Thyroid gland (tissue), 4 donors: Measurements from ENCODE around the gene TSFM. TPM values are rescaled to one million over a fixed set of nuclear protein-coding genes. Genes with fewer than 3 reads are reported as not detected.

ENCODE experiments used
- DNase-seq, 2 donors: peaks; one replicate each; pipeline ENCODE4 v3.0.0-alpha.2; 2019
- H3K27ac ChIP-seq, 3 donors: fragments of 200-600 bp; sonication (generic); 1 replicate in 2 of 3; 2 replicates in 1 of 3; pipeline ENCODE4 v1.5.1; 2016 to 2019; ENCODE audit warnings: mild to moderate bottlenecking in 1 of 3, moderate library complexity in 1 of 3
- H3K27me3 ChIP-seq: fragments of 200-600 bp; sonication (generic); one replicate; pipeline ENCODE4 v1.5.1; 2019
- H3K36me3 ChIP-seq, 2 donors: fragments of 200-600 bp; sonication (generic); one replicate each; pipeline ENCODE4 v1.5.1; 2016 to 2019
- H3K4me1 ChIP-seq, 2 donors: fragments of 200-600 bp; sonication (generic); one replicate each; pipeline ENCODE4 v1.5.1; 2017 to 2019
- H3K4me3 ChIP-seq, 3 donors: fragments of 200-600 bp; sonication (generic); replicated peaks in 1 of 3; 1 replicate in 2 of 3; 2 replicates in 1 of 3; pipeline ENCODE4 v1.5.1; 2016; ENCODE audit warnings: mild to moderate bottlenecking in 1 of 3
- H3K9me3 ChIP-seq: fragments of 200-600 bp; sonication (generic); one replicate; pipeline ENCODE4 v1.5.1; 2017
- POLR2A ChIP-seq, 2 donors: fragments of 450-650 bp; IDR thresholded peaks; one replicate each; pipeline ENCODE4 v1.6.1; 2017; ENCODE audit warnings: antibody characterized with exemption in 2 of 2, mild to moderate bottlenecking in 2 of 2, moderate library complexity in 1 of 2
- WGBS, 2 donors: methylation state at CpG; one replicate each; pipeline ENCODE4 v1.1.5; 2017; 5-methylcytosine and 5-hydroxymethylcytosine counted together
- intact Hi-C: fragments of 100-400 bp; cut with DNase I; formaldehyde crosslinking; loops from one replicate; pipeline ENCODE4 v1.15.1; 2023
- total RNA-seq, 4 donors: library from RNA; depleted of rRNA; stranded (reverse); fragments of >200 nt; gene quantifications; one replicate each; pipeline ENCODE4 v1.2.3, GENCODE V29; 2016
- TF ChIP-seq, protein P1 (sequence below), 6 experiments: fragments of 200-600 bp in 3 of 6; fragments of 450-650 bp in 3 of 6; sonication (generic) in 3 of 6; IDR thresholded peaks; one replicate each; pipeline ENCODE4 v1.5.1; 2016 to 2019; ENCODE audit warnings: antibody characterized with exemption in 6 of 6, mild to moderate bottlenecking in 2 of 6, inconsistent platforms in 1 of 6, moderate library complexity in 1 of 6

Gene TSFM
- total RNA-seq, 4 donors from 2014 or later = 19.4 to 32.0 (median 25.5) TPM

DNA sequence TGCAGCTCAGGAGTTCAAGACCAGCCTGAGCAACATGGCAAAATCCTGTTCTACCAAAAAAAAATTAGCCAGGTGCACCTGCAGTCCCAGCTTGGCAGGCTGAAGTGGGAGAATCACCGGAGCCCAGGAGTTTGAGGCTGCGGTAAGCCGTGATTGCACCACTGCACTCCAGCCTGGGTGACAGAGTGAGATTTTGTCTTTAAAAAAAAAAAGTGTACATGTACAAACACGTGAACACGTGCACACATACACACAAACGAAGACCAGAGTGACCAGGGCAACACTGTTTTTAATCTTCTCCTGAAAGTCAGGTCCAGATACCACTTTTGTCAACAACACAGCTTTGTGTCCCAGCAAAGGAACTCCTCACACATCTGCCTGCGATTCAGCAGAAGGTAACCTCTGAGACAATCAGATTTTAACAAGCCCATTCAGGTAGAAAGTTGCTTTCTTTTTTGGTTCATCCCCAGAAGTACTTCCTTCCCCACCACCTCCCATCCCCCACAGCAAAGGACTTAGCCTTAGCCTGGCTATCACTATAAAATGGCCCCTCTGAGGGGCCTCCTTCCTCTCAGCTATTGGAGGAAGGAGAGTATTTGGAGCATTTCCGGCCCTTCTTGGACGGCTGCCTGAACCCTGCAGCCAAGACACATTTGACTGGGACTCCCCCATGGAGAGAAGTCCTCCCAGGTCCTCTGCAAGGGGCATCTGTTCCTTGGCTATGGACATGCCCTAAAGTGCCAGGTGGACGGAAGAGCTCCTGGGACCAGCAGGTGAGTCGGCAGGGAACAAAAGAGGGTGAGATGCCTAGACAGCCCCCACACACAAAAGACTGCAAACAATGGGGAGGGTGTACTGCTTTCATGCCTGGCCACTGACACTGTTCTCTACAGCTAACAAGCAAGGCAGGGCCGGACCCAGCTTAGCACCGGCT lies 54.1 kb downstream of the TSFM start:
- Histone ChIP-seq H3K9me3 (no peaks in the 10 kb centered on the region), H3K27ac (peak overlapping the region; percentile 5 to 55 (median 30)), H3K36me3 (no peaks in the 10 kb centered on the region), H3K27me3 (no peaks in the 10 kb centered on the region), H3K4me1 (peaks cover 98 to 100% of the 10 kb centered on the region in 2 donors), H3K4me3 (no peak overlapping the region)
- TF ChIP-seq, protein P1, sequence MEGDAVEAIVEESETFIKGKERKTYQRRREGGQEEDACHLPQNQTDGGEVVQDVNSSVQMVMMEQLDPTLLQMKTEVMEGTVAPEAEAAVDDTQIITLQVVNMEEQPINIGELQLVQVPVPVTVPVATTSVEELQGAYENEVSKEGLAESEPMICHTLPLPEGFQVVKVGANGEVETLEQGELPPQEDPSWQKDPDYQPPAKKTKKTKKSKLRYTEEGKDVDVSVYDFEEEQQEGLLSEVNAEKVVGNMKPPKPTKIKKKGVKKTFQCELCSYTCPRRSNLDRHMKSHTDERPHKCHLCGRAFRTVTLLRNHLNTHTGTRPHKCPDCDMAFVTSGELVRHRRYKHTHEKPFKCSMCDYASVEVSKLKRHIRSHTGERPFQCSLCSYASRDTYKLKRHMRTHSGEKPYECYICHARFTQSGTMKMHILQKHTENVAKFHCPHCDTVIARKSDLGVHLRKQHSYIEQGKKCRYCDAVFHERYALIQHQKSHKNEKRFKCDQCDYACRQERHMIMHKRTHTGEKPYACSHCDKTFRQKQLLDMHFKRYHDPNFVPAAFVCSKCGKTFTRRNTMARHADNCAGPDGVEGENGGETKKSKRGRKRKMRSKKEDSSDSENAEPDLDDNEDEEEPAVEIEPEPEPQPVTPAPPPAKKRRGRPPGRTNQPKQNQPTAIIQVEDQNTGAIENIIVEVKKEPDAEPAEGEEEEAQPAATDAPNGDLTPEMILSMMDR (IDR thresholded peaks at IDR 0.05) = no peak
- TF ChIP-seq POLR2A (IDR thresholded peaks at IDR 0.05) = no peak
- intact Hi-C loops = no loop called here
- peak; percentile 72 to 78 for DNase-seq
- 11 to 12% methylated on average over 13 of the region's 13 CpGs for WGBS, 2 donors

GRCh38 chr12:57837864-57838562 lies 55.4 kb downstream of the TSFM start:
- no peaks in the 10 kb centered on the region for H3K36me3 ChIP-seq
- TF ChIP-seq, protein P1 (IDR thresholded peaks at IDR 0.05) = no peak
- no peak for TF ChIP-seq POLR2A (IDR thresholded peaks at IDR 0.05)
- no peaks in the 10 kb centered on the region for H3K27me3 ChIP-seq
- no peak overlapping the region for H3K4me3 ChIP-seq
- peak; percentile 81 for DNase-seq
- WGBS, 2 donors = 8 to 11% methylated on average over 4 to 5 of the region's 5 CpGs
- peak overlapping the region; percentile 47 to 67 (median 55) for H3K27ac ChIP-seq
- no peaks in the 10 kb centered on the region for H3K9me3 ChIP-seq
- peaks cover 99 to 100% of the 10 kb centered on the region in 2 donors for H3K4me1 ChIP-seq
- intact Hi-C loops = no loop called here

- Histone ChIP-seq H3K27me3 (no peaks in the 10 kb centered on the region), H3K4me3 (no peak overlapping the region), H3K27ac (peak overlapping the region; percentile 47 to 67 (median 55)), H3K36me3 (no peaks in the 10 kb centered on the region), H3K4me1 (peaks cover 99 to 100% of the 10 kb centered on the region in 2 donors), H3K9me3 (no peaks in the 10 kb centered on the region)
- no peak for TF ChIP-seq POLR2A (IDR thresholded peaks at IDR 0.05)
- TF ChIP-seq, protein P1 (IDR thresholded peaks at IDR 0.05) = no peak
- WGBS, 2 donors = 28 to 32% methylated on average over 8 of the region's 8 CpGs
- no peak for DNase-seq
- intact Hi-C loops = no loop called here
Measured at GRCh38 chr12:57838594-57839302, 56.2 kb downstream of the TSFM start.

DNA sequence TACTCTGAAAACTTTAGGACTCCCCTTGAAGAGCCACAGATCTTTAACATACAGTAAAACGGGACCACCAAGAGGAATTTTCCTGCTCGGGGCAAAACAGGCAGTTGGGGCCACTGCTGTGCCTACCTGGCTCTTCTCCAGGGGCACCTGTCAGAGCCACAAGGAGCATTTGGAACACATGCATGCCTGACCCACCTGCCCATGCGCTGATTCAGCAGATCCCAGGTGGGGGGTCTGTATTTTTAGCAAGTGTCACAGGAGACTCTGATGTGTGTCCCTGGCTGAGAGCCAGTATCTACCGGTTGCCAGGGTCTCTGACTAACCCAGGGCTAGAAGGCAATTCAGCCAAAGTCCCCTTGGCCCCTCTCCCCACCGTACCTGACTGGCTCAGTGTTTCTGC lies 57.4 kb downstream of the TSFM start:
- Histone ChIP-seq H3K36me3 (no peaks in the 10 kb centered on the region), H3K4me3 (no peak overlapping the region), H3K27me3 (no peaks in the 10 kb centered on the region), H3K27ac (peak overlapping the region in 2 of 3 donors; percentile 47 to 67), H3K4me1 (peaks cover 94 to 95% of the 10 kb centered on the region in 2 donors), H3K9me3 (no peaks in the 10 kb centered on the region)
- intact Hi-C loops = no loop called here
- 22 to 34% methylated on average over 5 of the region's 5 CpGs for WGBS, 2 donors
- DNase-seq = peak; percentile 43 to 49
- no peak for TF ChIP-seq POLR2A (IDR thresholded peaks at IDR 0.05)
- TF ChIP-seq, protein P1 (IDR thresholded peaks at IDR 0.05) = no peak
